Testis (tissue), 2 donors: ENCODE results near the gene PSMG4.

Source experiments
- CTCF ChIP-seq, 3 experiments: fragments of 450-650 bp in 2 of 3; fragments of 200-600 bp in 1 of 3; sonication (generic) in 1 of 3; IDR thresholded peaks; one replicate each; pipeline ENCODE4 v1.5.1; 2016 to 2019; ENCODE audit warnings: antibody characterized with exemption in 3 of 3, mild to moderate bottlenecking in 2 of 3, moderate library complexity in 1 of 3
- POLR2A ChIP-seq: fragments of 450-650 bp; IDR thresholded peaks from one replicate; pipeline ENCODE4 v1.6.1; 2017; ENCODE audit warnings: antibody characterized with exemption, mild to moderate bottlenecking, moderate library complexity

DNA sequence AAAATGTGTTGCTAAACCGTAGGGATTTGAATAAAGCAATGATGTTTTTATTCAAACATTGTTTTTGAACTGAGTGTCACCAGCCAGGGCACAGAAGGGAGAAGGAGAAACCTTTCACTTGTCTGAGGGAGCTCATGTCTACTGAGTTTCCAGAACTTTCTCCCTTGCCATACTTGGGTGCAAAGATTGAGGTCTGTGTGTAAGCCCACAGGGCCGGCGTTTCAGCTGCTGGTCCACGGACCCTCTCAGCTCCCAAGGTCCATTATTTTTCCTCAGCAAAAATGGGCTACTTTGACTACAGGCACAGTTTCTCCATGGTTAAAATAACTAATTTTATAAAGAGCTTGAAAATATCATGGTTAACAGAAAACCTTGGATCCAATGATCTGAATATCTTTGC, 32.6 kb downstream of the PSMG4 start:
- TF ChIP-seq CTCF (IDR thresholded peaks at IDR 0.05) (no peak), POLR2A (no peak)
